ENCODE data around the gene SAMHD1.
"Not testable (repeated sequence)": the region's sequence is repeated elsewhere in the genome, so short reads cannot be mapped to it uniquely, and the experiment has no call there.

SAMHD1 gene

DNA sequence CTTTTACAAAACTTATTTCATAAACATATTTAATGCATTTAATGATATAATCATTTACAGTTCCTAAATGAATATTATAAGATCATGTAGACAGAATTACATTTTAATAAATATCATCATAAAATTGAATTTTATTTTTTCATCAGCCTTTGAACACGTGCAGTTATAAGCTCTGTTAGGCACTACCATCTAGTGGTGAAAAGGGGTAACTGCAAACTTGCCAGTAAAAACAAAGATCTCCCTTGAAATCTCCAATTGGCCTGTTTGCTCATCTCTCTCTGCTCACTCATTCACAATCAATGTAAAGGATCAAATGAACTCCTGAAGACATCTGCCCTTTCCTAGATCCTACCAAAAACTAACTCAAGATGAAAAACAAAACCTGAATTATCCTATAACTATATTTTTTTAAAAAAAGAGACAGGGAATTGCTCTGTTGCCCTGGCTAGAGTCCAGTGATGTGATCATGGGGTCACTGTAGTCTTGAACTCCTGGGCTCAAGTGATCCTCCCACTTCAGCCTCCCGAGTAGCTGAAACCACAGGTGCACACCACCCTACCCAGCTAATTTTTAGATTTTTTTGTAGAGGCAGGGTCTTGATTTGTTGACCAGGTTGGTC, 31.7 kb downstream of the SAMHD1 start:
- DNase-seq (ENCODE audit: low spot score) = peak; percentile 60
- peak; percentile 78 for TF ChIP-seq CTCF (IDR thresholded peaks at IDR 0.05; ENCODE audit: extremely low read depth, missing control alignments)

GRCh38 chr20:36917943-36918342, 33.6 kb downstream of the SAMHD1 start:
- no peak for DNase-seq (ENCODE audit: low spot score)

DNA sequence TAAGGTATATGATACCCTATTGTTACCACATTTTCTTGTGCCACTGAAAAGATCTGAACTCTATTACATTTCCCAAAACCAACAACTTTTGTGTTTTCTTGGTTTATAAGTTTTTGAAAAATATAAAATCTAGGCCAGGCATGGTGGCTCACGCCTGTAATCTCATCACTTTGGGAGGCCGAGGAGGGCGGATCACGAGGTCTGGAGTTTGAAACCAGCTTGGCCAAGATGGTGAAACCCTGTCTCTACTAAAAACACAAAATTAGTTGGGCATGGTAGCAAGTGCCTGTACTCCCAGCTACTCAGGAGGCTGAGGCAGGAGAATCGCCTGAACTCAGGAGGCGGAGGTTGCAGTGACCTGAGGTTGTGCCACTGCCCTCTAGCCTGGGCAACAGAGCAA, 34.3 kb downstream of the SAMHD1 start:
- no peak for DNase-seq (ENCODE audit: low spot score)
- TF ChIP-seq CTCF (IDR thresholded peaks at IDR 0.05; ENCODE audit: extremely low read depth, missing control alignments) = no peak

More at GRCh38 chr20:36917943-36918342, 33.6 kb downstream of the SAMHD1 start:
- TF ChIP-seq CTCF (IDR thresholded peaks at IDR 0.05; ENCODE audit: extremely low read depth, missing control alignments) = no peak

DNA sequence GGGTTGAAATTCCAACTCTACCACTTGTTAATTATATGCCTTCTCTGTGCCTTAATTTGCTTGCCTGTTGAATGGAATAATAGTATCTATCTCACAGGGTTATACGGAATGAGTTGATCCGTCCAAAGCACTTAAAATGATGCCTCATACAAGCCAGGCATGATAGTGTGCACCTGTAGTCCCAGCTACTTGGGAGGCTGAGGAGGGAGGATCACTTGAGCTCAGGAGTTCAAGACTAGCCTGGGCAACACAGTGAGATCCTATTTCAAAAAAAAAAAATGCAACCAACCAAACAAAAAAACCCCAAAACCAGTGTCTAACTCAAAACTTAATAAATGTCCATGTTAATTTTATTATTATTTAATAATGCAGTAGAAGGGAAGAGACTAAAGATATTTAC, 35.3 kb downstream of the SAMHD1 start:
- no peak for DNase-seq (ENCODE audit: low spot score)
- TF ChIP-seq CTCF (IDR thresholded peaks at IDR 0.05; ENCODE audit: extremely low read depth, missing control alignments) = no peak

DNA sequence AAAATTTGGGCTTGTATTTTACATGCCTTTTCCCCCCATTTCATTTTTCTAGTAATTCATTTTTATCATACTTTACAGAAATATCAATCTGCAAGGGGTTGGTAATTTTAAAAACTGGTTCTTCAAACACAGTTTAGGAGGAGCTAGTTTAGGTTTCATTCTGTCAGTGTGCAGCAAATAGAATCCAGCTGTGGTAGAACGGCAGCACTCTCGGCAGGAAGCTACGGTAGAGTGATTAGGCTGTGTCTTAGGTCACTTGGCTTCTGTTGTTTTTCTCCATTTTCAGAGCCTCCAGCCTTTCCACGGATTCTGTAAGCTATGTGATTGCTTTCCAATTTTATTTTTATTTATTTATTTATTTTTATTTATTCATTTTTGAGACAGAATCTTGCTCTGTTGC, 42.9 kb downstream of the SAMHD1 start:
- no peak for TF ChIP-seq CTCF (IDR thresholded peaks at IDR 0.05; ENCODE audit: extremely low read depth, missing control alignments)
- DNase-seq (ENCODE audit: low spot score) = peak; percentile 41

GRCh38 chr20:36906086-36906485, 45.4 kb downstream of the SAMHD1 start:
- not testable (repeated sequence) for DNase-seq (ENCODE audit: low spot score)

DNA sequence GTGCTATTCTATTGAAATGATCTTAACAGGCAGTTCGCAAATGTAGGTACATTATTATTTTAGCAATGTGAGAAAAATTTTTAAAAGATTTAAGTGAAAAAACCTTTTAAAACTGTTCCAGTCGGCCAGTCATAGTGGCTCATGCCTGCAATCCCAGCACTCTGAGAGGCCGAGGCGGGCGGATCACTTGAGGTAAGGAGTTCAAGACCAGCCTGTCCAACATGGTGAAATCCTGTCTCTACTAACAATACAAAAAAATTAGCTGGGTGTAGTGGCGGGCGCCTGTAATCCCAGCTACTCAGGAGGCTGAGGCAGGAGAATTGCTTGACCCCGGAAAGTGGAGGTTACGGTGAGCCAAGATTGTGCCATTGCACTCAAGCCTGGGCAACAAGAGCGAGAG, 45.9 kb downstream of the SAMHD1 start:
- not testable (repeated sequence) for DNase-seq (ENCODE audit: low spot score)

DNA sequence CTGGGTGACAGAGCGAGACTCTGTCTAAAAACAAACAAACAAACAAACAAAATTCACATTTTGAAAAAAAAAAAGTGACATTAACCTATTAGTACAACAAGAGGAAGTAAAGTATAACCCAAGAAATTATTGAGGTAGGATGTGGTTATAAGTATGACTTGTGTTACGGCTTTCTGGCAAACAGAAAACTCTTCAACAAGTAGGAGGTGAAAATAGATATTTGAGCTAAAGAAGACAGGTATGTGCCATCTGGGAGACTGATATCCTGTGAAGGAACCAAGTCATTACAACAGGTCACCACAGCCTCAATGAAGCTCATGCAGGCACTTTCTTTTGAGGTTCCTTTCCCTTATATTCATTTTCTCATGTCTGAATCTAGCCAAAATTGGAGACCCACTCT, 46.8 kb downstream of the SAMHD1 start:
- TF ChIP-seq CTCF (IDR thresholded peaks at IDR 0.05; ENCODE audit: extremely low read depth, missing control alignments) = no peak

More for the DNA sequence above, 46.8 kb downstream of the SAMHD1 start:
- no peak for DNase-seq (ENCODE audit: low spot score)

Data from GM20000 (cell line).